Transverse colon (tissue), 4 donors: ENCODE measurements around the gene FOXP1.

Experiments
- EP300 ChIP-seq: sonication (generic); formaldehyde crosslinking; IDR thresholded peaks from one replicate; pipeline ENCODE4 v1.6.1; 2017; ENCODE audit warnings: antibody characterized with exemption, low read depth
- POLR2A ChIP-seq: fragments of 450-650 bp; IDR thresholded peaks from one replicate; pipeline ENCODE4 v1.6.1; 2016; ENCODE audit warnings: antibody characterized with exemption, mild to moderate bottlenecking, moderate library complexity
- POLR2AphosphoS5 ChIP-seq, 3 donors: sonication (generic); formaldehyde crosslinking; IDR thresholded peaks; one replicate each; pipeline ENCODE4 v1.6.1; 2016; ENCODE audit warnings: antibody characterized with exemption in 3 of 3
- TF ChIP-seq, protein P1 (sequence below), 5 experiments: fragments of 200-600 bp in 3 of 5; fragments of 450-650 bp in 2 of 5; sonication (generic) in 3 of 5; IDR thresholded peaks; 1 replicate in 2 of 5; 2 replicates in 3 of 5; pipeline ENCODE4 v1.5.1; 2016 to 2017; ENCODE audit warnings: antibody characterized with exemption in 5 of 5, inconsistent platforms in 3 of 5, mild to moderate bottlenecking in 2 of 5, moderate library complexity in 1 of 5

DNA sequence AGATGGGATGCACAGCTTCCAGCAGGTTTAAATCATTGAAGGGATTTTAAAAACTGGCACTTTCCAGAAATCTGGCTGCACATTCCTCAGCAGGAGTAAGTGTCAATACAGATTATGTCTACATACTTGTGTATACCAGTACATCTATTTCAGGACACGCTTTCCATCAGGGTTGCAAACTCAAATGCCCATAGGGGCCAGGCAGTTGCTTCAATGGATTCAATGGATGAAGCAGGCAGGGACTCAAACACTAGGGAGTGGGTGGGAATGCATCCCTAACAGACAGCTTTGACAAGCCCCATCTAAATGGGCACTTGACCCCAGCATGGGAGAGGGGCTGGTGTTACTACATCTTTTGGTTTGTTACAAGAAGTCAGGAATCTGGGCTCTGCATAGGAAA lies 136.8 kb downstream of the FOXP1 start:
- TF ChIP-seq, protein P1, sequence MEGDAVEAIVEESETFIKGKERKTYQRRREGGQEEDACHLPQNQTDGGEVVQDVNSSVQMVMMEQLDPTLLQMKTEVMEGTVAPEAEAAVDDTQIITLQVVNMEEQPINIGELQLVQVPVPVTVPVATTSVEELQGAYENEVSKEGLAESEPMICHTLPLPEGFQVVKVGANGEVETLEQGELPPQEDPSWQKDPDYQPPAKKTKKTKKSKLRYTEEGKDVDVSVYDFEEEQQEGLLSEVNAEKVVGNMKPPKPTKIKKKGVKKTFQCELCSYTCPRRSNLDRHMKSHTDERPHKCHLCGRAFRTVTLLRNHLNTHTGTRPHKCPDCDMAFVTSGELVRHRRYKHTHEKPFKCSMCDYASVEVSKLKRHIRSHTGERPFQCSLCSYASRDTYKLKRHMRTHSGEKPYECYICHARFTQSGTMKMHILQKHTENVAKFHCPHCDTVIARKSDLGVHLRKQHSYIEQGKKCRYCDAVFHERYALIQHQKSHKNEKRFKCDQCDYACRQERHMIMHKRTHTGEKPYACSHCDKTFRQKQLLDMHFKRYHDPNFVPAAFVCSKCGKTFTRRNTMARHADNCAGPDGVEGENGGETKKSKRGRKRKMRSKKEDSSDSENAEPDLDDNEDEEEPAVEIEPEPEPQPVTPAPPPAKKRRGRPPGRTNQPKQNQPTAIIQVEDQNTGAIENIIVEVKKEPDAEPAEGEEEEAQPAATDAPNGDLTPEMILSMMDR (IDR thresholded peaks at IDR 0.05): no peak
- TF ChIP-seq EP300 (no peak), POLR2A (no peak), POLR2AphosphoS5 (IDR thresholded peaks at IDR 0.05) (no peak)
